ENCODE data around the gene HIRIP3. TPM values are rescaled to one million over a fixed set of nuclear protein-coding genes. Genes with fewer than 3 reads are reported as not detected.

HIRIP3 gene
- total and polyA plus RNA-seq, 2 donors (not counting 3 experiments of a cell fraction or from before 2014, with no cell fraction given), result 6.7 to 8.6 TPM

GRCh38 chr16:29991571-29991904 is 3.9 kb downstream of the HIRIP3 start:
- Histone ChIP-seq H3K27ac (ENCODE audit: insufficient read depth, low read depth, low read length) (no peak overlapping the region), H3K36me3 (ENCODE audit: control insufficient read depth in 2 of 2, extremely low read depth in 1 of 2, insufficient read depth in 2 of 2, low read length in 2 of 2) (peaks cover 21 to 58% of the 10 kb centered on the region in 2 experiments), H3K9ac (replicated peaks; ENCODE audit: extremely low read depth, insufficient read depth, low read length) (no peak overlapping the region), H3K4me1 (ENCODE audit: control insufficient read depth, extremely low read depth, insufficient read depth, low read length) (peaks cover 15% of the 10 kb centered on the region), H3K79me2 (ENCODE audit: control insufficient read depth, insufficient read depth, low read length) (peaks cover 3% of the 10 kb centered on the region), H3K27me3 (ENCODE audit: control insufficient read depth in 2 of 2, insufficient read depth in 2 of 2, low read length in 2 of 2) (no peaks in the 10 kb centered on the region), H3K4me3 (replicated peaks in 1 of 3; ENCODE audit: insufficient read depth in 1 of 3, low read depth in 1 of 3, low read length in 3 of 3) (no peak overlapping the region), H3K9me1 (replicated peaks; ENCODE audit: control insufficient read depth, extremely low read depth, insufficient read depth, low read length) (no peaks in the 10 kb centered on the region), H3K4me2 (ENCODE audit: insufficient read depth, low read length) (no peak overlapping the region), H2AFZ (ENCODE audit: low read depth, low read length) (no peak overlapping the region), H3K9me3 (replicated peaks; ENCODE audit: control insufficient read depth, insufficient read depth, low read length) (no peaks in the 10 kb centered on the region), H4K20me1 (replicated peaks; ENCODE audit: control insufficient read depth, extremely low read depth, insufficient read depth, low read length) (no peaks in the 10 kb centered on the region)
- no peak for TF ChIP-seq JUN (IDR thresholded peaks at IDR 0.05; ENCODE audit: borderline replicate concordance, insufficient read depth, insufficient read length, low read depth)
- no peak for TF ChIP-seq FOS (IDR thresholded peaks at IDR 0.05; ENCODE audit: borderline replicate concordance, insufficient read depth, low read length)
- no peak for TF ChIP-seq POLR2AphosphoS5 (IDR thresholded peaks at IDR 0.05; ENCODE audit: insufficient read depth, low read depth, low read length)
- TF ChIP-seq EZH2 (IDR thresholded peaks at IDR 0.05; ENCODE audit: borderline replicate concordance, low read depth, low read length, severe bottlenecking), result no peak
- no peak for TF ChIP-seq MAX (IDR thresholded peaks at IDR 0.05; ENCODE audit: insufficient read depth, insufficient read length)
- no peak for TF ChIP-seq POLR2A (IDR thresholded peaks at IDR 0.05; ENCODE audit: low read depth, low read length)
- no peak for TF ChIP-seq GATA2 (IDR thresholded peaks at IDR 0.05; ENCODE audit: insufficient read depth, insufficient read length, low read depth, low read length)
- no peak for TF ChIP-seq CTCF (IDR thresholded peaks at IDR 0.05; ENCODE audit: extremely low read depth in 1 of 2, insufficient read depth in 1 of 2, low read depth in 1 of 2, low read length in 2 of 2)
- DNase-seq (ENCODE audit: low read depth, low spot score) (no peak), FAIRE-seq (no peak)
- dilution Hi-C loops (cut with MboI; ENCODE audit: extremely low pct_ligation_motif_present, low sequenced_read_pairs) (loop anchor here (10.0 kb wide), 1 partner anchor 187 kb away; the partner anchor contains the start of gene MAZ), intact Hi-C loops (cut with micrococcal nuclease) (no loop called here)
- ChIA-PET CTCF (interaction anchor here (0.6 to 1.9 kb wide), 2 partner anchors 40 to 116 kb away, joined by 3 to 6 read pairs; partner anchors contain the start of gene TLCD3B), POLR2A (no interaction called here)
- BruUV-seq (replicated peaks), result no TSS peak
